HepG2 (cell line): ENCODE measurements around the gene RRAD. TPM values are rescaled to one million over a fixed set of nuclear protein-coding genes. Genes with fewer than 3 reads are reported as not detected.

Source experiments
- BRD4 ChIP-seq: sonication (generic); formaldehyde crosslinking; IDR thresholded peaks from 2 replicates; pipeline ENCODE4 v1.4.0; 2020; ENCODE audit warnings: missing genetic modification reagents
- FOXA1 ChIP-seq, 2 experiments: fragments of 450-650 bp in 1 of 2; sonication (generic) in 1 of 2; formaldehyde crosslinking in 1 of 2; IDR thresholded peaks; 2 replicates each; pipeline versions ENCODE4 v1.4.0 to v1.6.1; 2016 to 2020; ENCODE audit warnings: missing genetic modification reagents in 1 of 2
- HNF4A ChIP-seq: sonication (generic); formaldehyde crosslinking; IDR thresholded peaks from 2 replicates; pipeline ENCODE4 v1.4.0; 2020; ENCODE audit warnings: missing genetic modification reagents
- HOXA7 ChIP-seq: sonication (generic); formaldehyde crosslinking; IDR thresholded peaks from 2 replicates; pipeline ENCODE4 v1.8.1; 2022; ENCODE audit warnings: mild to moderate bottlenecking, missing genetic modification reagents, moderate library complexity
- JDP2 ChIP-seq: sonication (generic); formaldehyde crosslinking; IDR thresholded peaks from 2 replicates; pipeline ENCODE4 v1.8.1; 2022; ENCODE audit warnings: missing genetic modification reagents, borderline replicate concordance
- MAF1 ChIP-seq: sonication (generic); formaldehyde crosslinking; IDR thresholded peaks from 2 replicates; pipeline ENCODE4 v1.5.0; 2020; ENCODE audit warnings: missing genetic modification reagents, borderline replicate concordance
- MBNL3 ChIP-seq: fragments of 250-450 bp; sonication (Bioruptor Pico); conservative IDR thresholded peaks from 2 replicates; pipeline ENCODE4 v1.8.0; 2022; ENCODE audit warnings: mild to moderate bottlenecking, inconsistent platforms
- MED1 ChIP-seq: sonication (generic); formaldehyde crosslinking; IDR thresholded peaks from 2 replicates; pipeline ENCODE4 v1.4.0; 2020; ENCODE audit warnings: missing genetic modification reagents
- MXI1 ChIP-seq: IDR thresholded peaks from 3 replicates; pipeline ENCODE4 v1.6.1; 2012; ENCODE audit warnings: low read depth, low read length, inconsistent platforms, borderline replicate concordance
- PHF21A ChIP-seq: sonication (generic); formaldehyde crosslinking; IDR thresholded peaks from 2 replicates; pipeline ENCODE4 v1.5.0; 2020; ENCODE audit warnings: mild to moderate bottlenecking, missing genetic modification reagents
- REXO4 ChIP-seq: sonication (generic); formaldehyde crosslinking; IDR thresholded peaks from 2 replicates; pipeline ENCODE4 v1.8.0; 2022; ENCODE audit warnings: missing genetic modification reagents, mild to moderate bottlenecking, borderline replicate concordance
- RFX3 ChIP-seq: IDR thresholded peaks from 2 replicates; pipeline ENCODE4 v1.6.1; 2016; ENCODE audit warnings: missing biosample characterization, missing genetic modification reagents
- SP5 ChIP-seq: IDR thresholded peaks from 2 replicates; pipeline ENCODE4 v1.6.1; 2016; ENCODE audit warnings: low read depth, borderline replicate concordance
- ZKSCAN8 ChIP-seq: IDR thresholded peaks from 2 replicates; pipeline ENCODE4 v1.6.1; 2016; ENCODE audit warnings: borderline replicate concordance, missing genetic modification reagents, missing compliant biosample characterization
- ZNF296 ChIP-seq: sonication (generic); formaldehyde crosslinking; conservative IDR thresholded peaks from 2 replicates; pipeline ENCODE4 v1.5.0; 2020; ENCODE audit warnings: mild to moderate bottlenecking, missing genetic modification reagents
- ZNF343 ChIP-seq: sonication (generic); formaldehyde crosslinking; IDR thresholded peaks from 2 replicates; pipeline ENCODE4 v1.4.0; 2020; ENCODE audit warnings: mild to moderate bottlenecking, missing genetic modification reagents
- ZNF432 ChIP-seq: sonication (generic); formaldehyde crosslinking; IDR thresholded peaks from 2 replicates; pipeline ENCODE4 v1.5.0; 2020; ENCODE audit warnings: missing genetic modification reagents, mild to moderate bottlenecking, borderline replicate concordance
- ZNF776 ChIP-seq: sonication (generic); formaldehyde crosslinking; IDR thresholded peaks from 2 replicates; pipeline ENCODE4 v1.4.0; 2020; ENCODE audit warnings: mild to moderate bottlenecking, missing genetic modification reagents
- polyA plus RNA-seq, 8 experiments: library from polyadenylated mRNA; depleted of rRNA in 3 of 8; stranded (reverse) in 7 of 8; unstranded in 1 of 8; fragments of >200 nt; fragmentation: Illumina TruSeq in 4 of 8; extraction: Trizol in 4 of 8; gene quantifications; 2 replicates each; pipeline versions ENCODE4 v1.2.1 to v1.2.3, GENCODE V29; 2011 to 2016; ENCODE audit warnings: low read depth in 4 of 8, missing spikeins in 1 of 8, mixed read lengths in 1 of 8; ENCODE audit not compliant: insufficient read depth in 1 of 8
- total RNA-seq, 5 experiments: library from RNA; depleted of rRNA; stranded (reverse); fragments of >200 nt; fragmentation: Illumina TruSeq; extraction: Trizol; gene quantifications; 2 replicates each; pipeline ENCODE4 v1.2.3, GENCODE V29; 2016; ENCODE audit warnings: low read depth in 1 of 5
- TF ChIP-seq, protein P1 (sequence below): sonication (generic); formaldehyde crosslinking; IDR thresholded peaks from 2 replicates; pipeline ENCODE4 v1.4.0; 2020; ENCODE audit warnings: mild to moderate bottlenecking, missing genetic modification reagents
- TF ChIP-seq, protein P2 (sequence below): IDR thresholded peaks from 2 replicates; pipeline ENCODE4 v1.6.1; 2016; ENCODE audit warnings: missing compliant biosample characterization, missing genetic modification reagents, borderline replicate concordance
- TF ChIP-seq, protein P3 (sequence below): sonication (generic); formaldehyde crosslinking; IDR thresholded peaks from 2 replicates; pipeline ENCODE4 v1.4.0; 2020; ENCODE audit warnings: missing genetic modification reagents
- TF ChIP-seq, protein P4 (sequence below): IDR thresholded peaks from 2 replicates; pipeline ENCODE4 v1.6.1; 2016; ENCODE audit warnings: low read depth

The RRAD gene
- total and polyA plus RNA-seq, 2 of the 13 experiments (the other 11 are each of a cell fraction or from before 2014, with no cell fraction given), result 0.80 to 1.1 TPM

DNA sequence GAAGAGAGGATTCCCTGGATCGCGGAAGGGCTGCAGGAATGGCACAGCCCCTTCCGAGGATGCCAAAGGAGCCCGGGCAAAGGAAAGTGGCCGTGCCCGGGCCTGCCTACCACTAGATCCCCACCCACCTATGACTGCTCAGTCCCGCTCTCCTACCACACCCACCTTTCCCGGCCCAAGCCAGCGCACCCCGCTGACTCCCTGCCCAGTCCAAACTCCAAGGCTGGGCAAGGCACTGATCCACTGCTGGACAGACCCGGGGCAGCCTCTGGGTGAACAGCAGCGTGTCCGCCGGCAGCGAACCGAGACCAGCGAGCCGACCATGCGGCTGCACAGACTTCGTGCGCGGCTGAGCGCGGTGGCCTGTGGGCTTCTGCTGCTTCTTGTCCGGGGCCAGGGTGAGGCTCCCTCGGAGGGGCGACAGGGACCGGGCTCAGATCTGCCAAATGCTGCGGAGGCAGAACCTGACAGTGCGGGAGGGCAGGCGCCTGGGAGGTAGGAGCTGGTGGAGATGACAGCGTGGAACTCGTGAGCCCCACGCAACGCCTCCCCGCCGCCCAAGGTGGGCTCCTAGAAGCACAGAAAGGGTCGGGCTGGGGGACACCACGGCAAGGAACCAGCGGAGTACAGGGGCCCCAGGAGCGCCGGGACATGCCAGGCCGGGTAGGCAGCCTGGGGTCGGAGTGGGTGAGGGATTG, 10.1 kb upstream of the RRAD start, which contains the start of gene CES2 (continued):
- TF ChIP-seq, protein P1, sequence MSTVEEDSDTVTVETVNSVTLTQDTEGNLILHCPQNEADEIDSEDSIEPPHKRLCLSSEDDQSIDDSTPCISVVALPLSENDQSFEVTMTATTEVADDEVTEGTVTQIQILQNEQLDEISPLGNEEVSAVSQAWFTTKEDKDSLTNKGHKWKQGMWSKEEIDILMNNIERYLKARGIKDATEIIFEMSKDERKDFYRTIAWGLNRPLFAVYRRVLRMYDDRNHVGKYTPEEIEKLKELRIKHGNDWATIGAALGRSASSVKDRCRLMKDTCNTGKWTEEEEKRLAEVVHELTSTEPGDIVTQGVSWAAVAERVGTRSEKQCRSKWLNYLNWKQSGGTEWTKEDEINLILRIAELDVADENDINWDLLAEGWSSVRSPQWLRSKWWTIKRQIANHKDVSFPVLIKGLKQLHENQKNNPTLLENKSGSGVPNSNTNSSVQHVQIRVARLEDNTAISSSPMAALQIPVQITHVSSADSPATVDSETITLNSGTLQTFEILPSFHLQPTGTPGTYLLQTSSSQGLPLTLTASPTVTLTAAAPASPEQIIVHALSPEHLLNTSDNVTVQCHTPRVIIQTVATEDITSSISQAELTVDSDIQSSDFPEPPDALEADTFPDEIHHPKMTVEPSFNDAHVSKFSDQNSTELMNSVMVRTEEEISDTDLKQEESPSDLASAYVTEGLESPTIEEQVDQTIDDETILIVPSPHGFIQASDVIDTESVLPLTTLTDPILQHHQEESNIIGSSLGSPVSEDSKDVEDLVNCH (CRISPR knock-in tag), result no peak
- TF ChIP-seq, protein P2, sequence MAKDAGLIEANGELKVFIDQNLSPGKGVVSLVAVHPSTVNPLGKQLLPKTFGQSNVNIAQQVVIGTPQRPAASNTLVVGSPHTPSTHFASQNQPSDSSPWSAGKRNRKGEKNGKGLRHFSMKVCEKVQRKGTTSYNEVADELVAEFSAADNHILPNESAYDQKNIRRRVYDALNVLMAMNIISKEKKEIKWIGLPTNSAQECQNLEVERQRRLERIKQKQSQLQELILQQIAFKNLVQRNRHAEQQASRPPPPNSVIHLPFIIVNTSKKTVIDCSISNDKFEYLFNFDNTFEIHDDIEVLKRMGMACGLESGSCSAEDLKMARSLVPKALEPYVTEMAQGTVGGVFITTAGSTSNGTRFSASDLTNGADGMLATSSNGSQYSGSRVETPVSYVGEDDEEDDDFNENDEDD (CRISPR knock-in tag), result no peak; the same call in 1 of the 2 replicates
- TF ChIP-seq BRD4 (CRISPR knock-in tag), result peak; percentile 84
- TF ChIP-seq HOXA7 (CRISPR knock-in tag), result no peak
- no peak for TF ChIP-seq ZNF343
- TF ChIP-seq MED1, result peak; percentile 80
- TF ChIP-seq ZKSCAN8, result no peak; the same call in 1 of the 2 replicates
- peak; percentile 90 for TF ChIP-seq PHF21A (CRISPR knock-in tag)
- no peak for TF ChIP-seq RFX3 (CRISPR knock-in tag)
- TF ChIP-seq JDP2 (CRISPR knock-in tag), result no peak
- peak; percentile 75; the same call in 1 of the 2 replicates for TF ChIP-seq ZNF776
- TF ChIP-seq MBNL3 (CRISPR knock-in tag), result no peak
- peak; percentile 53; the same call in 1 of the 2 replicates for TF ChIP-seq SP5 (CRISPR knock-in tag)
- peak; percentile 82; the same call in 1 of the 3 replicates for TF ChIP-seq MXI1
- peak; percentile 71; the same call in 1 of the 2 replicates for TF ChIP-seq MAF1 (CRISPR knock-in tag)
- TF ChIP-seq REXO4 (CRISPR knock-in tag), result no peak
- no peak for TF ChIP-seq ZNF432 (CRISPR knock-in tag)
- TF ChIP-seq, protein P3, sequence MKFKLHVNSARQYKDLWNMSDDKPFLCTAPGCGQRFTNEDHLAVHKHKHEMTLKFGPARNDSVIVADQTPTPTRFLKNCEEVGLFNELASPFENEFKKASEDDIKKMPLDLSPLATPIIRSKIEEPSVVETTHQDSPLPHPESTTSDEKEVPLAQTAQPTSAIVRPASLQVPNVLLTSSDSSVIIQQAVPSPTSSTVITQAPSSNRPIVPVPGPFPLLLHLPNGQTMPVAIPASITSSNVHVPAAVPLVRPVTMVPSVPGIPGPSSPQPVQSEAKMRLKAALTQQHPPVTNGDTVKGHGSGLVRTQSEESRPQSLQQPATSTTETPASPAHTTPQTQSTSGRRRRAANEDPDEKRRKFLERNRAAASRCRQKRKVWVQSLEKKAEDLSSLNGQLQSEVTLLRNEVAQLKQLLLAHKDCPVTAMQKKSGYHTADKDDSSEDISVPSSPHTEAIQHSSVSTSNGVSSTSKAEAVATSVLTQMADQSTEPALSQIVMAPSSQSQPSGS (CRISPR knock-in tag), result peak; percentile 67; the same call in 1 of the 2 replicates
- TF ChIP-seq FOXA1 (IDR thresholded peaks at IDR 0.05), result no peak
- TF ChIP-seq FOXA1 (CRISPR knock-in tag; IDR thresholded peaks at IDR 0.05), result no peak
- peak; percentile 90 for TF ChIP-seq ZNF296 (CRISPR knock-in tag)
- TF ChIP-seq, protein P4, sequence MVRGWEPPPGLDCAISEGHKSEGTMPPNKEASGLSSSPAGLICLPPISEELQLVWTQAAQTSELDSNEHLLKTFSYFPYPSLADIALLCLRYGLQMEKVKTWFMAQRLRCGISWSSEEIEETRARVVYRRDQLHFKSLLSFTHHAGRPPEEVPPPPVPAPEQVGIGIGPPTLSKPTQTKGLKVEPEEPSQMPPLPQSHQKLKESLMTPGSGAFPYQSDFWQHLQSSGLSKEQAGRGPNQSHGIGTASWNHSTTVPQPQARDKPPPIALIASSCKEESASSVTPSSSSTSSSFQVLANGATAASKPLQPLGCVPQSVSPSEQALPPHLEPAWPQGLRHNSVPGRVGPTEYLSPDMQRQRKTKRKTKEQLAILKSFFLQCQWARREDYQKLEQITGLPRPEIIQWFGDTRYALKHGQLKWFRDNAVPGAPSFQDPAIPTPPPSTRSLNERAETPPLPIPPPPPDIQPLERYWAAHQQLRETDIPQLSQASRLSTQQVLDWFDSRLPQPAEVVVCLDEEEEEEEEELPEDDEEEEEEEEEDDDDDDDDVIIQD (CRISPR knock-in tag), result peak; percentile 15; the same call in 1 of the 2 replicates
- peak; percentile 95 for TF ChIP-seq HNF4A
